ENCODE results near the gene CALY.
A peak's percentile ranks its signal among the peaks of the same experiment; 100 is the strongest.

Gene CALY

GRCh38 chr10:133332936-133333699, 3.6 kb downstream of the CALY start:
- Histone ChIP-seq H3K4ac (ENCODE audit: low read depth in 1 of 2, low read length in 2 of 2) (no peak overlapping the region), H2BK120ac (ENCODE audit: low read depth, low read length) (no peak overlapping the region), H3K36me3 (ENCODE audit: control insufficient read depth in 1 of 2, insufficient read depth in 2 of 2, low read depth in 1 of 2, low read length in 2 of 2) (peaks cover 0 to 5% of the 10 kb centered on the region in 2 experiments), H3K79me1 (replicated peaks; ENCODE audit: low read length, poor library complexity, severe bottlenecking) (no peaks in the 10 kb centered on the region), H4K91ac (ENCODE audit: low read length) (no peak overlapping the region), H3K4me1 (ENCODE audit: control insufficient read depth, insufficient read depth, low read depth, low read length) (peaks cover 36% of the 10 kb centered on the region), H2AK5ac (ENCODE audit: low read length, severe bottlenecking) (no peak overlapping the region), H3K27ac (ENCODE audit: low read length, poor library complexity, severe bottlenecking) (no peak overlapping the region), H3K27me3 (ENCODE audit: control insufficient read depth in 1 of 2, insufficient read depth in 1 of 2, low read length in 2 of 2) (peaks cover 48 to 77% of the 10 kb centered on the region in 2 experiments), H3K9ac (ENCODE audit: low read length) (no peak overlapping the region), H2AFZ (ENCODE audit: low read depth, low read length) (no peak overlapping the region), H2BK15ac (ENCODE audit: low read depth, poor library complexity, severe bottlenecking) (no peak overlapping the region), H3K4me2 (ENCODE audit: low read length, poor library complexity, severe bottlenecking) (no peak overlapping the region), H2BK5ac (ENCODE audit: low read depth, low read length, poor library complexity, severe bottlenecking) (no peak overlapping the region), H4K8ac (ENCODE audit: low read length) (no peak overlapping the region), H3K18ac (ENCODE audit: low read depth in 1 of 2, low read length in 2 of 2) (no peak overlapping the region), H3K23ac (ENCODE audit: low read length in 2 of 2) (no peak overlapping the region), H3K14ac (ENCODE audit: low read length in 2 of 2) (no peak overlapping the region), H3K9me3 (ENCODE audit: control insufficient read depth, low read length) (no peaks in the 10 kb centered on the region), H3K4me3 (ENCODE audit: insufficient read depth in 1 of 2, low read depth in 1 of 2, low read length in 2 of 2) (no peak overlapping the region), H2BK12ac (ENCODE audit: low read length in 2 of 2) (no peak overlapping the region)
- DNase-seq = no peak
- WGBS = 85% methylated on average over 30 of the region's 30 CpGs

GRCh38 chr10:133329491-133330202, 7.0 kb downstream of the CALY start:
- H3K79me1 ChIP-seq (replicated peaks; ENCODE audit: low read length, poor library complexity, severe bottlenecking) = no peaks in the 10 kb centered on the region
- peak overlapping the region; percentile 24 for H3K4me2 ChIP-seq (ENCODE audit: low read length, poor library complexity, severe bottlenecking)
- no peak overlapping the region for H3K23ac ChIP-seq (ENCODE audit: low read length in 2 of 2)
- H2BK5ac ChIP-seq (ENCODE audit: low read depth, low read length, poor library complexity, severe bottlenecking) = peak overlapping the region; percentile 51
- peaks cover 0 to 4% of the 10 kb centered on the region in 2 experiments for H3K36me3 ChIP-seq (ENCODE audit: control insufficient read depth in 1 of 2, insufficient read depth in 2 of 2, low read depth in 1 of 2, low read length in 2 of 2)
- H3K4ac ChIP-seq (ENCODE audit: low read depth in 1 of 2, low read length in 2 of 2) = no peak overlapping the region
- no peak overlapping the region for H2BK120ac ChIP-seq (ENCODE audit: low read depth, low read length)
- H2AK5ac ChIP-seq (ENCODE audit: low read length, severe bottlenecking) = no peak overlapping the region
- H3K4me3 ChIP-seq (ENCODE audit: insufficient read depth in 1 of 2, low read depth in 1 of 2, low read length in 2 of 2) = peak overlapping the region in 1 of 2 experiments; percentile 68
- H4K91ac ChIP-seq (ENCODE audit: low read length) = no peak overlapping the region
- peak; percentile 79 for DNase-seq
- H2BK12ac ChIP-seq (ENCODE audit: low read length in 2 of 2) = no peak overlapping the region
- H2BK15ac ChIP-seq (ENCODE audit: low read depth, poor library complexity, severe bottlenecking) = no peak overlapping the region
- peaks cover 23 to 77% of the 10 kb centered on the region in 2 experiments for H3K27me3 ChIP-seq (ENCODE audit: control insufficient read depth in 1 of 2, insufficient read depth in 1 of 2, low read length in 2 of 2)
- no peak overlapping the region for H2AFZ ChIP-seq (ENCODE audit: low read depth, low read length)
- H3K9me3 ChIP-seq (ENCODE audit: control insufficient read depth, low read length) = no peaks in the 10 kb centered on the region
- H3K4me1 ChIP-seq (ENCODE audit: control insufficient read depth, insufficient read depth, low read depth, low read length) = peaks cover 43% of the 10 kb centered on the region
- 10% methylated on average over 37 of the region's 37 CpGs for WGBS
- no peak overlapping the region for H3K14ac ChIP-seq (ENCODE audit: low read length in 2 of 2)
- peak overlapping the region; percentile 58 for H3K9ac ChIP-seq (ENCODE audit: low read length)
- H4K8ac ChIP-seq (ENCODE audit: low read length) = no peak overlapping the region
- H3K18ac ChIP-seq (ENCODE audit: low read depth in 1 of 2, low read length in 2 of 2) = no peak overlapping the region
- H3K27ac ChIP-seq (ENCODE audit: low read length, poor library complexity, severe bottlenecking) = peak overlapping the region; percentile 75

GRCh38 chr10:133328358-133329343, 8.0 kb downstream of the CALY start:
- H3K9me3 ChIP-seq (ENCODE audit: control insufficient read depth, low read length) = no peaks in the 10 kb centered on the region
- no peak overlapping the region for H3K14ac ChIP-seq (ENCODE audit: low read length in 2 of 2)
- H3K23ac ChIP-seq (ENCODE audit: low read length in 2 of 2) = no peak overlapping the region
- WGBS = 82% methylated on average over 15 of the region's 15 CpGs
- peaks cover 0 to 4% of the 10 kb centered on the region in 2 experiments for H3K36me3 ChIP-seq (ENCODE audit: control insufficient read depth in 1 of 2, insufficient read depth in 2 of 2, low read depth in 1 of 2, low read length in 2 of 2)
- H3K9ac ChIP-seq (ENCODE audit: low read length) = no peak overlapping the region
- H2BK120ac ChIP-seq (ENCODE audit: low read depth, low read length) = no peak overlapping the region
- H3K27me3 ChIP-seq (ENCODE audit: control insufficient read depth in 1 of 2, insufficient read depth in 1 of 2, low read length in 2 of 2) = peaks cover 18 to 73% of the 10 kb centered on the region in 2 experiments
- no peak overlapping the region for H4K91ac ChIP-seq (ENCODE audit: low read length)
- no peak overlapping the region for H2BK12ac ChIP-seq (ENCODE audit: low read length in 2 of 2)
- H2BK5ac ChIP-seq (ENCODE audit: low read depth, low read length, poor library complexity, severe bottlenecking) = peak overlapping the region; percentile 70
- H3K79me1 ChIP-seq (replicated peaks; ENCODE audit: low read length, poor library complexity, severe bottlenecking) = no peaks in the 10 kb centered on the region
- no peak for DNase-seq
- H3K4ac ChIP-seq (ENCODE audit: low read depth in 1 of 2, low read length in 2 of 2) = no peak overlapping the region
- H4K8ac ChIP-seq (ENCODE audit: low read length) = no peak overlapping the region
- H2AFZ ChIP-seq (ENCODE audit: low read depth, low read length) = no peak overlapping the region
- no peak overlapping the region for H3K4me3 ChIP-seq (ENCODE audit: insufficient read depth in 1 of 2, low read depth in 1 of 2, low read length in 2 of 2)
- H3K27ac ChIP-seq (ENCODE audit: low read length, poor library complexity, severe bottlenecking) = peak overlapping the region; percentile 75
- H3K18ac ChIP-seq (ENCODE audit: low read depth in 1 of 2, low read length in 2 of 2) = no peak overlapping the region
- H2BK15ac ChIP-seq (ENCODE audit: low read depth, poor library complexity, severe bottlenecking) = no peak overlapping the region
- H3K4me2 ChIP-seq (ENCODE audit: low read length, poor library complexity, severe bottlenecking) = no peak overlapping the region
- H3K4me1 ChIP-seq (ENCODE audit: control insufficient read depth, insufficient read depth, low read depth, low read length) = peaks cover 47% of the 10 kb centered on the region
- H2AK5ac ChIP-seq (ENCODE audit: low read length, severe bottlenecking) = peak overlapping the region; percentile 97
